Epithelial cell of proximal tubule (primary cell): Measurements from ENCODE around the gene TUBGCP3. TPM values are rescaled to one million over a fixed set of nuclear protein-coding genes. Genes with fewer than 3 reads are reported as not detected.
"Not testable (repeated sequence)": the region's sequence is repeated elsewhere in the genome, so short reads cannot be mapped to it uniquely, and the experiment has no call there.

Source experiments
- DNase-seq: peaks from one replicate; pipeline ENCODE4 v3.0.0-alpha.2; 2011; ENCODE audit warnings: low read depth
- H3K4me3 ChIP-seq: 2 replicates; pipeline ENCODE4 v1.5.1; 2011; ENCODE audit warnings: low read depth, mild to moderate bottlenecking, low read length
- total RNA-seq: library from RNA; depleted of rRNA; stranded (reverse); fragments of >200 nt; gene quantifications from 2 replicates; pipeline ENCODE4 v1.2.3, GENCODE V29; 2015
- TF ChIP-seq, protein P1 (sequence below): conservative IDR thresholded peaks from 2 replicates; pipeline ENCODE4 v1.5.1; 2012; ENCODE audit warnings: low read depth, mild to moderate bottlenecking, low read length

TUBGCP3 gene
- total RNA-seq, 1 donor from 2014 or later, result 16.4 TPM

DNA sequence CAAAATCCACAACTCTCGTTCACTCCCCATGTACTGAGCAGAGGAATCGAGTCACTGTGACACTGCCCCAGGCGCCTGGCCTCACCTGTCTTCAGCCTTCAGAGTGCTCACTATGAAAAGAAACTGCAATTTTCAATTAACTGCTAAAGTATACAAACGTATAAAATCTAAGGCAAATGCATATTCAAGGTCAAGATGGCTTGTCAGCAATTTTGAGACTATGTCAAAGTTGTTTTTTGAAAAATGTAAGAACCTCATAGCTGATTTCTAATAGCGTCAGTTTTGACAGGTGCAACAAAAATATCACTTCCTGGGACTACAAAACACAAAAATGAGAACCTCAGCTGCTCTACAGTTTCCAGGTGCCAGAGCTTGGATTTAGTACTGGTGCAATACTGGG is 31.4 kb downstream of the TUBGCP3 start:
- no peak overlapping the region for H3K4me3 ChIP-seq
- DNase-seq, result no peak
- TF ChIP-seq, protein P1, sequence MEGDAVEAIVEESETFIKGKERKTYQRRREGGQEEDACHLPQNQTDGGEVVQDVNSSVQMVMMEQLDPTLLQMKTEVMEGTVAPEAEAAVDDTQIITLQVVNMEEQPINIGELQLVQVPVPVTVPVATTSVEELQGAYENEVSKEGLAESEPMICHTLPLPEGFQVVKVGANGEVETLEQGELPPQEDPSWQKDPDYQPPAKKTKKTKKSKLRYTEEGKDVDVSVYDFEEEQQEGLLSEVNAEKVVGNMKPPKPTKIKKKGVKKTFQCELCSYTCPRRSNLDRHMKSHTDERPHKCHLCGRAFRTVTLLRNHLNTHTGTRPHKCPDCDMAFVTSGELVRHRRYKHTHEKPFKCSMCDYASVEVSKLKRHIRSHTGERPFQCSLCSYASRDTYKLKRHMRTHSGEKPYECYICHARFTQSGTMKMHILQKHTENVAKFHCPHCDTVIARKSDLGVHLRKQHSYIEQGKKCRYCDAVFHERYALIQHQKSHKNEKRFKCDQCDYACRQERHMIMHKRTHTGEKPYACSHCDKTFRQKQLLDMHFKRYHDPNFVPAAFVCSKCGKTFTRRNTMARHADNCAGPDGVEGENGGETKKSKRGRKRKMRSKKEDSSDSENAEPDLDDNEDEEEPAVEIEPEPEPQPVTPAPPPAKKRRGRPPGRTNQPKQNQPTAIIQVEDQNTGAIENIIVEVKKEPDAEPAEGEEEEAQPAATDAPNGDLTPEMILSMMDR, result no peak

DNA sequence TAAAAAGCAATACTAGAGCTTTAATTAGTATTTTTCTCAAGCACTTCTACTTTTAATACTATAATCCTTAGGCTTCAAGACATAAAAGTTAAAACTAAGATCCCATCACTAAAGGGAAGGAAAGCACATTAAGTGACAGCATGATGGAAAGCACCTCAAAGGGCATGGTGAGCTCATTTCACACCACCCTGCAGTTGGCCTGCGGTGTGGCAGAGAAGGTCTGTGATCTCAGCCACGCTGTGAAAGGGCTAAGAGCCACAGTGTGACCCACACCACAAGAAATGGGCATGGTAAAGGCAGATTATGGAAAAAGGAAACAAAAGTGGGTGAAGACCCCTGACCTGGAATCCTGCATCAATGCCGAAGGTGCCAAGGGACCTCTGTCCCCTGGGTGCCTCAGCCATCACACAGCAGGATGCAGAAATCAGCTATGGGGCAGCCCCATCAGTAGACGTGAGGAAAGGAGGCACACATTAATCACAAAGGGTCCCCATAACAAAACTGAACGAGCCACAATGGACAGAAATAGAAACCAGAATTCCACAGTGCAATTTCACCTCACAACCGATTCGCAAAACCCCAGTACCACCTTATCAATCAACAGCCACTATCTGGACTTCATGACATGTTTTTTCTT is 33.6 kb downstream of the TUBGCP3 start:
- DNase-seq, result no peak
- TF ChIP-seq, protein P1, result no peak
- no peak overlapping the region for H3K4me3 ChIP-seq

DNA sequence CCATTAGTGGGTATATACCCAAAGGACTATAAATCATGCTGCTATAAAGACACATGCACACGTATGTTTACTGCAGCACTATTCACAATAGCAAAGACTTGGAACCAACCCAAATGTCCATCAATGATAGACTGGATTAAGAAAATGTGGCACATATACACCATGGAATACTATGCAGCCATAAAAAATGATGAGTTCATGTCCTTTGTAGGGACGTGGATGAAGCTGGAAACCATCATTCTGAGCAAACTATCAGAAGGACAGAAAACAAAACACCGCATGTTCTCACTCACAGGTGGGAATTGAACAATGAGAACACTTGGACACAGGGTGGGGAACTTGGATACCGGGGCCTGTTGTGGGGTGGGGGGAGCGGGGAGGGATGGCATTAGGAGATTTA is 39.0 kb downstream of the TUBGCP3 start:
- DNase-seq, result not testable (repeated sequence)

DNA sequence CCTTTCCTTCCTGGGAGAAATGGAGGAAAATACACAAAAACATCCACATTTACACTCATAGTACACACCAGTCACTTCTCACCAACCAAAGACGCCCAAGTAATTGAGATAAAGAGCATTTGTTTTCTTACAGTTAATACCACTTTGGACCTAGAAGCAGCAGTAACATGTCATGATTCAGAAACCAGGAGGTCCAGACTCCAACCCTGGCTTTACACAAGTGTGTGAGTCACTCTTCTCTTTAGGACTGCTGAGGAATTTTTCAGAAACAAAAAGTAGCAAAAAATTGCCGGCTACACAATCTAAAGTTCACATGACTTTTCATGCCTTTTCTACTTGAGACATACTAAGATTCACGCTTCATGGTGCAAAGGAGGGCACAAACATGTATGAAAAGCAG is 42.1 kb downstream of the TUBGCP3 start:
- DNase-seq, result peak; percentile 37
- H3K4me3 ChIP-seq, result no peak overlapping the region
- TF ChIP-seq, protein P1, result no peak

More for the DNA sequence above, 39.0 kb downstream of the TUBGCP3 start:
- not testable (repeated sequence) for H3K4me3 ChIP-seq

DNA sequence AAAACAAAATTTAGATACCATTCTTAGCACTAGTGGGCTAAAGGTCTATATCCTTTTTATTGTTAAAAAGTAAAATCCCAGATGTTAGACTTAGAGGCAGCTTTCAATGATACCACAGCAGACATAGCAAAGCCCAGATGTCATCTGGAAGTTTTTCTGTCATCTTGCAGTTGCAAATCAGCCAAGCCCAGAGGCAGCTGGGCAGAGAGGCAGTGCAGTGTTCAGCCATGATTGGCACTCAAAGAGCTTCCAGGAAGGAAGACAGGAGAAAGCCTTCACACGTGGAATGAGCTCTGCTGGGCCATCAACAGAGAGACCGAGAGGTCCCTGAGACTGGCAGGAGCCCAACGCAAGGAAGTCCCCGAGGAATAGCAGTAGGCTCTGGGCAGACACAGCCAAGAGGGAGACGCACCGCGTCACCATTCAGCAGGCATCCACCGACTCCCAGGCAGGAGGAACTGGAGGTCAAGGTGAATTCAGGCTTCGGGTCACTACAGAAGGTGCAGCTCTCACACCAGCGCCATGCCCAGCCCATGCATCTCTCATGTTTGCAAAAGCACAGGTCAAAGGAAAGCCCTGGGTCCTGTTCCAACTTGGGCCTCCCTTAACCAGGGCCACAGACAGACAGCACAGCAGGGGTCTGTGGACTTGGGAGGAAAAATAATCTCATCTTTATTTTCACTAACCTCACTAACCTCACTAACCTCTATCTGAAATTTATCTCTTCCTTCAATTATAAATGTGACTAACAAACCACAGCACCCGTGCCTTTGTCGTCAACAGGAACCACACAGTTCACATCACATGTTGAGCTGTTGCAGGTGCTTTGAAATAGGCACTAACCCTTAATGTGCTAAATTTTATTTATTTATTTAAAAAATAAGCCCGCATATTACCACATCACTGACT is 54.9 kb downstream of the TUBGCP3 start:
- DNase-seq, result no peak
- H3K4me3 ChIP-seq, result no peak overlapping the region
- TF ChIP-seq, protein P1, result no peak

DNA sequence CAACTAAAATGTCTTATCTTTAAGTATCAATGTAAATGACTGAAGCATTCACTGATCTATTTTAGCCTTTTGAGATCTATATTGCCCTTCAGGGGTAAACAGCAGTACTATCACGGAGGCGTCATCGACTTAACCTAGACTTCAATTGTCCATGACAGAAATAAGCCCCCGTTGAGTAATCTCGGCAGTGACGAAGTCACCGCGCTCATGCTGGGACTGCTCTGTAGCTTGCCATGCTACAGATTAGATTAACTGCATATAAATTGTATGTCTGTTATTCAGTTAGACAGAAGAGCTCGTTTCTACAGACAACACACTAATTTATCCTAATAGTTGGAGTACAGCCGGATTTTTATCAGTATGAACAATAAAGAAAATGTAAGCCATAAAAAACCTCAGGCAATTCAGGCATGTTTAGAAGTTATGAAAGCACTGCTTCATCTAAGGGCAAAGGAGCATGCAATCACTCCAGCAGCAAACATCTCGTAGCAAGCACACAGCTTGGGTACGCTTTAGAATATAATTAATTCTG is 56.6 kb downstream of the TUBGCP3 start:
- TF ChIP-seq, protein P1, result no peak
- DNase-seq, result no peak
- no peak overlapping the region for H3K4me3 ChIP-seq

DNA sequence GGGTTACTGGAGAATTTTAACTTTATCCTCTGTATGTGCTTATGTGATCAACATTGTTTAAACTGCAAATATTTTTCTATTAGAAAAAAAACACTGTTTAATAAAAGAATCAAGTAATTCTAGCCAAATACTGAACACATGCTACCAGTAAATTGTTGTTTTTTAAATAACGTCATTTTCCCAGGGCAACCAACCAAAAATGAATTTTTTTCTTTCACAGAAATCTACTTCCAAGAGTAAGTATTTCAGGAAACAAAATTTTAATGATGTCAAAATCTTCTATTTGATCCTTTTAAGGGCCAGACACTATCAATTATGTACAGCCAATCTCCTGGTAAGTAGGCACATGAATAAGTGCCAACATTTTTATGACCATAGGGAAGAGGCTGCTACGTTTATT is 57.1 kb downstream of the TUBGCP3 start:
- TF ChIP-seq, protein P1, result no peak
- H3K4me3 ChIP-seq, result no peak overlapping the region
- no peak for DNase-seq
